Hepatocyte (in vitro differentiated cells): Measurements from ENCODE around the gene ARPC1B. TPM values are rescaled to one million over a fixed set of nuclear protein-coding genes. Genes with fewer than 3 reads are reported as not detected.

Source experiments
- DNase-seq: peaks from one replicate; pipeline ENCODE4 v3.0.0-alpha.2; 2016; ENCODE audit warnings: low spot score
- H2AFZ ChIP-seq: fragments of 200-600 bp; sonication (generic); 2 replicates; pipeline ENCODE4 v1.6.0; 2016; ENCODE audit warnings: antibody characterized with exemption, mild to moderate bottlenecking
- H3K27ac ChIP-seq: fragments of 200-600 bp; sonication (generic); 2 replicates; pipeline ENCODE4 v1.5.1; 2016; ENCODE audit warnings: mild to moderate bottlenecking
- H3K27me3 ChIP-seq: fragments of 200-600 bp; sonication (generic); 2 replicates; pipeline ENCODE4 v1.6.1; 2016
- H3K36me3 ChIP-seq: fragments of 200-600 bp; sonication (generic); replicated peaks from 2 replicates; pipeline ENCODE4 v1.5.1; 2016; ENCODE audit warnings: low read depth; ENCODE audit not compliant: insufficient read depth
- H3K4me1 ChIP-seq: fragments of 200-600 bp; sonication (generic); 2 replicates; pipeline ENCODE4 v1.5.1; 2016; ENCODE audit warnings: mild to moderate bottlenecking, moderate library complexity; ENCODE audit not compliant: insufficient read depth
- H3K4me2 ChIP-seq: fragments of 200-600 bp; sonication (generic); 2 replicates; pipeline ENCODE4 v1.6.0; 2016
- H3K4me3 ChIP-seq: fragments of 200-600 bp; sonication (generic); 2 replicates; pipeline ENCODE4 v1.5.1; 2016; ENCODE audit warnings: mild to moderate bottlenecking
- H3K79me2 ChIP-seq: fragments of 200-600 bp; sonication (generic); 2 replicates; pipeline ENCODE4 v1.6.0; 2017; ENCODE audit warnings: mild to moderate bottlenecking
- H3K9me2 ChIP-seq: fragments of 200-600 bp; sonication (generic); replicated peaks from 2 replicates; pipeline ENCODE4 v1.6.0; 2017; ENCODE audit warnings: mild to moderate bottlenecking; ENCODE audit not compliant: insufficient read depth
- H3K9me3 ChIP-seq: fragments of 200-600 bp; sonication (generic); 2 replicates; pipeline ENCODE4 v1.5.1; 2016; ENCODE audit warnings: low read depth, mild to moderate bottlenecking
- H4K20me1 ChIP-seq: fragments of 200-600 bp; sonication (generic); 2 replicates; pipeline ENCODE4 v1.6.0; 2016; ENCODE audit warnings: mild to moderate bottlenecking; ENCODE audit not compliant: insufficient read depth, poor library complexity, severe bottlenecking
- EZH2 ChIP-seq: fragments of 200-600 bp; sonication (generic); IDR thresholded peaks from 2 replicates; pipeline ENCODE4 v1.6.1; 2016; ENCODE audit warnings: antibody characterized with exemption, mild to moderate bottlenecking, borderline replicate concordance
- EZH2phosphoT487 ChIP-seq: fragments of 200-600 bp; sonication (generic); IDR thresholded peaks from one replicate; pipeline ENCODE4 v1.6.1; 2018; ENCODE audit warnings: antibody characterized with exemption, mild to moderate bottlenecking, low read depth, moderate library complexity; ENCODE audit not compliant: unreplicated experiment, severe bottlenecking
- WGBS: methylation state at CpG from one replicate; pipeline ENCODE4 v1.1.6; 2016; ENCODE audit warnings: low lambda C conversion rate; ENCODE audit errors: missing lambda C conversion rate; 5-methylcytosine and 5-hydroxymethylcytosine counted together
- polyA plus RNA-seq: library from polyadenylated mRNA; unstranded; fragments of >200 nt; fragmentation: Nextera tagmentation; extraction: Ambion mirVana; gene quantifications from 2 replicates; pipeline ENCODE4 v1.2.1, GENCODE V29; 2016
- total RNA-seq: library from RNA; depleted of rRNA; stranded (reverse); fragments of >200 nt; gene quantifications from 2 replicates; pipeline ENCODE4 v1.2.3, GENCODE V29; 2014
- TF ChIP-seq, protein P1 (sequence below): fragments of 200-600 bp; sonication (generic); IDR thresholded peaks from 2 replicates; pipeline ENCODE4 v1.5.1; 2016; ENCODE audit warnings: antibody characterized with exemption, mild to moderate bottlenecking; ENCODE audit not compliant: poor library complexity

The ARPC1B gene
- total and polyA plus RNA-seq, 2 experiments from 2014 or later = 153 to 205 TPM

DNA sequence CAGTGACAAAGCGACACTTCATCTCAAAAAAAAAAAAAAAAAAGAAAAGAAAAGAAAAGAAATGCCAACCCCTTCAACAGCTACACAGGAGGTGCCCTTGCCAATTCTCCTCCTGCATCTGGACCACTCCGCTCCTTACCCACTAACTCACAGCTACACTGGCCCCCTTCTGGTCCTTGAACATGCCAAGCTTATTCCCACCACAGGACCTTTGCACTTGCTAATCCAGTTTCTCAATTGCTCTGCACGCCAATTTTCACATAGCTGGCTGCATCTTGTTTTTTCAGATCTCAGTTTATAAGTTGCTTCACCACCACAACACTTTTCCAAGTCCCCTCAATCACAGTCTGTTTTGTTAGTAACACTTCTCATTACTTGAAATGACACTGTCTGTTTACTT is 28.3 kb downstream of the ARPC1B start:
- Histone ChIP-seq H3K9me2 (no peaks in the 10 kb centered on the region), H3K79me2 (peaks cover 39% of the 10 kb centered on the region), H3K9me3 (no peaks in the 10 kb centered on the region), H4K20me1 (peaks cover 31% of the 10 kb centered on the region), H3K4me1 (peaks cover 12% of the 10 kb centered on the region), H3K27ac (no peak overlapping the region), H3K36me3 (no peaks in the 10 kb centered on the region), H2AFZ (no peak overlapping the region), H3K4me3 (no peak overlapping the region), H3K4me2 (no peak overlapping the region), H3K27me3 (no peaks in the 10 kb centered on the region)
- TF ChIP-seq, protein P1, sequence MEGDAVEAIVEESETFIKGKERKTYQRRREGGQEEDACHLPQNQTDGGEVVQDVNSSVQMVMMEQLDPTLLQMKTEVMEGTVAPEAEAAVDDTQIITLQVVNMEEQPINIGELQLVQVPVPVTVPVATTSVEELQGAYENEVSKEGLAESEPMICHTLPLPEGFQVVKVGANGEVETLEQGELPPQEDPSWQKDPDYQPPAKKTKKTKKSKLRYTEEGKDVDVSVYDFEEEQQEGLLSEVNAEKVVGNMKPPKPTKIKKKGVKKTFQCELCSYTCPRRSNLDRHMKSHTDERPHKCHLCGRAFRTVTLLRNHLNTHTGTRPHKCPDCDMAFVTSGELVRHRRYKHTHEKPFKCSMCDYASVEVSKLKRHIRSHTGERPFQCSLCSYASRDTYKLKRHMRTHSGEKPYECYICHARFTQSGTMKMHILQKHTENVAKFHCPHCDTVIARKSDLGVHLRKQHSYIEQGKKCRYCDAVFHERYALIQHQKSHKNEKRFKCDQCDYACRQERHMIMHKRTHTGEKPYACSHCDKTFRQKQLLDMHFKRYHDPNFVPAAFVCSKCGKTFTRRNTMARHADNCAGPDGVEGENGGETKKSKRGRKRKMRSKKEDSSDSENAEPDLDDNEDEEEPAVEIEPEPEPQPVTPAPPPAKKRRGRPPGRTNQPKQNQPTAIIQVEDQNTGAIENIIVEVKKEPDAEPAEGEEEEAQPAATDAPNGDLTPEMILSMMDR = no peak
- TF ChIP-seq EZH2 = no peak
- no peak for TF ChIP-seq EZH2phosphoT487
- no peak for DNase-seq
- WGBS = 96% methylated on average over 2 of the region's 3 CpGs

DNA sequence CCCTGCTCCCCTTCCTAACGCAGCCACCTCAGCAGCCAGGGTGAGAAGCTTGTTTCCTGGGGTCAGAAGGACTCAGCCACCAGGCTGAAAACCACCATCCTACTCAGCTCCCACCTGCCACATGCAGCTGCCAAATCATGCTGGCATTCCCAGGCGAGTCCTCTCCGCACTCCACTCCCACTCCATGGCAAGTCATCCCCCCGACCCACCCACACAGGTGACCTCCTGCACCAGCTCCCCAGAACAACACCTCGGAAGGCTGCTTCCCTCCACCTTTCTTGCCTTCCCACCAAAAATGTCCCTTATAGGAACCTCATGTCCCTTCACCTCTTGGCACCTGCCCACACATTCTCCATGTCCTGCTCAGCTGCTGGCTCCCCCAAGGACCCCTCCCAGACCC is 29.2 kb downstream of the ARPC1B start:
- Histone ChIP-seq H3K36me3 (no peaks in the 10 kb centered on the region), H3K9me3 (no peaks in the 10 kb centered on the region), H2AFZ (no peak overlapping the region), H4K20me1 (peaks cover 31% of the 10 kb centered on the region), H3K9me2 (no peaks in the 10 kb centered on the region), H3K79me2 (peaks cover 43% of the 10 kb centered on the region), H3K4me1 (peaks cover 12% of the 10 kb centered on the region), H3K27ac (no peak overlapping the region), H3K4me3 (no peak overlapping the region), H3K4me2 (no peak overlapping the region), H3K27me3 (no peaks in the 10 kb centered on the region)
- TF ChIP-seq, protein P1 = no peak
- 98% methylated on average over 4 of the region's 5 CpGs for WGBS
- no peak for DNase-seq

DNA sequence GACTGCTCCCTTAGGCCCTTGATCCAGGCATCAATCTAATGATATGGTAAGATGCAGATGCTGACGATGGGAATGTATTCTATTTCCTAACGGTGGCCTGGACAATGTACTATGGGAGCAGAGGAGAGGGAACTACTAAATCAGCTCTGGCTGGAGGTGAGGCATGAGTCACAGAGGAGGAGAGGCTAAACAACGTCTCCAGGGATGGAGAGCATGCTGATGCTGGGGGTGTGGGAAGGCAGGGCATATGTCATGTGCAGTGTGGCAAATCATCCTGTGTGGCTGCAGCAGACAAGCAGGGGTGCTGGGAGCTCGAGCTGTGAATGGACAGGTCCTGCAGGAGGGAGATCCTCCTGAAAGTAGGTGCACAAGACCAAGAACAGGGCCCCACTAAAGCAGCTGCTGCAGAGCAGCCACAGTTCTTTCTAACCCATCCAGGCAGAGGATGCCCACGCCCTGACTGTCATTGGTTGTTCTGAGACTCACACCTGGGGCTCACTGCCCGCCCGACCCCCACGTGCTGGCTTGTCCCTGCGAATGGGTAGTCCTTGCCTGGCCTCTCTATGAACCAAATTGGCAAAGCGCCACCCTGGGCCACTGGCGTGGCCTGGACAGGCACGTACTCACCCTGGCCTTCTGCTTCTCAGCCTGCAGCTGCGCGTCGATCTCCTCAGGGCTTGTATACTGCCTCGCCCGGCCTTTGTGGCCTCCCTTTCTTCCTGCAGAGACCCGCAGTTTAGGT is 29.9 kb downstream of the ARPC1B start:
- no peaks in the 10 kb centered on the region for H3K27me3 ChIP-seq
- H3K9me3 ChIP-seq = no peaks in the 10 kb centered on the region
- H3K79me2 ChIP-seq = peaks cover 47% of the 10 kb centered on the region
- H3K27ac ChIP-seq = no peak overlapping the region
- peaks cover 31% of the 10 kb centered on the region for H4K20me1 ChIP-seq
- TF ChIP-seq EZH2phosphoT487 = no peak
- TF ChIP-seq, protein P1 = no peak
- TF ChIP-seq EZH2 = no peak
- no peaks in the 10 kb centered on the region for H3K9me2 ChIP-seq
- H3K36me3 ChIP-seq = no peaks in the 10 kb centered on the region
- H3K4me3 ChIP-seq = no peak overlapping the region
- no peak overlapping the region for H3K4me2 ChIP-seq
- 91% methylated on average over 18 of the region's 18 CpGs for WGBS
- H2AFZ ChIP-seq = no peak overlapping the region
- DNase-seq = no peak
- peaks cover 12% of the 10 kb centered on the region for H3K4me1 ChIP-seq
